Measurements from ENCODE around the gene FGGY.

The FGGY gene

GRCh38 chr1:59755069-59755685, 458.3 kb downstream of the FGGY start:
- TF ChIP-seq, protein P1, sequence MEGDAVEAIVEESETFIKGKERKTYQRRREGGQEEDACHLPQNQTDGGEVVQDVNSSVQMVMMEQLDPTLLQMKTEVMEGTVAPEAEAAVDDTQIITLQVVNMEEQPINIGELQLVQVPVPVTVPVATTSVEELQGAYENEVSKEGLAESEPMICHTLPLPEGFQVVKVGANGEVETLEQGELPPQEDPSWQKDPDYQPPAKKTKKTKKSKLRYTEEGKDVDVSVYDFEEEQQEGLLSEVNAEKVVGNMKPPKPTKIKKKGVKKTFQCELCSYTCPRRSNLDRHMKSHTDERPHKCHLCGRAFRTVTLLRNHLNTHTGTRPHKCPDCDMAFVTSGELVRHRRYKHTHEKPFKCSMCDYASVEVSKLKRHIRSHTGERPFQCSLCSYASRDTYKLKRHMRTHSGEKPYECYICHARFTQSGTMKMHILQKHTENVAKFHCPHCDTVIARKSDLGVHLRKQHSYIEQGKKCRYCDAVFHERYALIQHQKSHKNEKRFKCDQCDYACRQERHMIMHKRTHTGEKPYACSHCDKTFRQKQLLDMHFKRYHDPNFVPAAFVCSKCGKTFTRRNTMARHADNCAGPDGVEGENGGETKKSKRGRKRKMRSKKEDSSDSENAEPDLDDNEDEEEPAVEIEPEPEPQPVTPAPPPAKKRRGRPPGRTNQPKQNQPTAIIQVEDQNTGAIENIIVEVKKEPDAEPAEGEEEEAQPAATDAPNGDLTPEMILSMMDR (IDR thresholded peaks at IDR 0.05; ENCODE audit: control insufficient read depth, insufficient read depth, low read depth, low read length, missing control alignments) = no peak
- DNase-seq (ENCODE audit: low read depth) = no peak
- H3K4me3 ChIP-seq (ENCODE audit: control insufficient read depth, low read depth, low read length) = no peak overlapping the region

DNA sequence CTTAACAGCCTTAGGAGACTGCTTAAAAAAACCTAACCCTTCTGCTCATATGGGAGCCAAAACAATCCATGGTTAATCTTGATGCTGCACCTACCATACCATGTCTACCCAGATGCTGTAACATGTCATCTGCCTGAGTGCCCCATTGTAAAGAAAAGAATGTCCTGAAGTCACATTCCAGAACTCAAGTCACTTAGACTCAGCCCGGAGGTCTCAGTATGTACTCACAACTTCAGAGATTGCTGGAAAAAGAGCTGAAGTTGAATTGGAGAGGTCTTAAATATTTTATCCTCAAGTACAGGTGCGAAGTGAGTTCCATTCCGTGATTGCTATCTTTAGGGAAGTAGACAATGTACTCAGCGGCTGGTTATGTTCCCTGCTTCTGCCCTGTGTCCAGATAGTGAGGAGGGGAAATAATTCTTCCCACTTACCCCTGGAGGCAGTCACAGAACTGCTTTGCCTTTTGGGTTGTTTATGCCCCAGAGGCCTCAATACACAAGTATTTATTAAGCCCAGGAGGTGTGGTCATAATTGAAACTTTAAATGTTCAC, 460.4 kb downstream of the FGGY start:
- H3K4me3 ChIP-seq (ENCODE audit: control insufficient read depth, low read depth, low read length) = no peak overlapping the region
- TF ChIP-seq, protein P1 (IDR thresholded peaks at IDR 0.05; ENCODE audit: control insufficient read depth, insufficient read depth, low read depth, low read length, missing control alignments) = no peak
- no peak for DNase-seq (ENCODE audit: low read depth)

- peak; percentile 53 for DNase-seq (ENCODE audit: low read depth)
- TF ChIP-seq, protein P1 (IDR thresholded peaks at IDR 0.05; ENCODE audit: control insufficient read depth, insufficient read depth, low read depth, low read length, missing control alignments) = peak; percentile 95
- no peak overlapping the region for H3K4me3 ChIP-seq (ENCODE audit: control insufficient read depth, low read depth, low read length)
Measured at GRCh38 chr1:59759156-59759925, 462.4 kb downstream of the FGGY start.

- DNase-seq (ENCODE audit: low read depth) = no peak
- TF ChIP-seq, protein P1 (IDR thresholded peaks at IDR 0.05; ENCODE audit: control insufficient read depth, insufficient read depth, low read depth, low read length, missing control alignments) = no peak
- H3K4me3 ChIP-seq (ENCODE audit: control insufficient read depth, low read depth, low read length) = no peak overlapping the region
Measured at GRCh38 chr1:59761443-59761842, 464.5 kb downstream of the FGGY start.

GRCh38 chr1:59763418-59763817, 466.5 kb downstream of the FGGY start:
- no peak overlapping the region for H3K4me3 ChIP-seq (ENCODE audit: control insufficient read depth, low read depth, low read length)
- TF ChIP-seq, protein P1 (IDR thresholded peaks at IDR 0.05; ENCODE audit: control insufficient read depth, insufficient read depth, low read depth, low read length, missing control alignments) = no peak
- DNase-seq (ENCODE audit: low read depth) = no peak

DNA sequence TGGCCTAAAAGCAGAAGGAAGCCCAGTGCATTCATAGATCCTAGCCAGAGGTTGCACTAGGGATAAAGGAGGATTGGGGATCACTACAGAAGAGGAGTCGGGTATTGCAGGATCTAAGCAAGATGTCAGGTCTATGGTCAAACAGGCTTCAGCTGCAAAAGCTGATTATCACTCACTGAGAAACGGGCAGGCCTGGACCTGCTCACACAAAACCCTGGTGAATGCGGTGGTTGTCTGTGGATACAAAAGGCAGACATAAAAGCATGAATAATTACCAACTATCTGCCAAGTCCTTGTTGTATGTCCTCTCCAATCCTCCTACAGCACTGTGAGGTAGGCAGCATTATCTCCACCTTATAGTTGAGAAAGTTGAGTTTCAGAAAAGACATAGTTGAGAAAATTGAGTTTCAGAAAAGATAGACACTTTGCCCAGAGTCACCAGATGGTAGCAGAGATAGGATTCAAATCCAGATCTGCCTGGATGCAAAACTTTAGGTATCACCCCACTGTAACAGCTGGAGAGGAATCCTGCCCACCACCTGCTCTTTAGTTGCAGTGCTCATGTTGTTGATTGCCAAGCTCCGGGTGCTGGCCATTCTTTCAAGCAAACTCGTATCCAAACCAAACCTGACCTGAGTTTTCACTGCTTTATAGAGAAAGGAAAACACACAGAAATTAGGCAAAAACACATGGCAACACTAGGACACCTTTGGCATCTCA, 468.3 kb downstream of the FGGY start:
- TF ChIP-seq, protein P1 (IDR thresholded peaks at IDR 0.05; ENCODE audit: control insufficient read depth, insufficient read depth, low read depth, low read length, missing control alignments) = no peak
- DNase-seq (ENCODE audit: low read depth) = no peak
- no peak overlapping the region for H3K4me3 ChIP-seq (ENCODE audit: control insufficient read depth, low read depth, low read length)
